Lower lobe of right lung (tissue), 2 donors: ENCODE data around the gene RPS8. TPM values are rescaled to one million over a fixed set of nuclear protein-coding genes. Genes with fewer than 3 reads are reported as not detected.

Experiments used
- ATAC-seq, 2 donors: fragments of 200-7000 bp; cut with Tn5 transposase; one replicate each; pipeline ENCODE4 v1.9.1; 2020 to 2022; ENCODE audit warnings: mild to moderate bottlenecking in 2 of 2, moderate library complexity in 2 of 2
- DNase-seq: peaks from one replicate; pipeline ENCODE4 v3.0.0-alpha.2; 2020
- H3K27ac ChIP-seq: fragments of 200-600 bp; one replicate; pipeline ENCODE4 v1.8.0; 2022
- H3K27me3 ChIP-seq: fragments of 200-600 bp; one replicate; pipeline ENCODE4 v1.8.0; 2022; ENCODE audit warnings: low read depth
- H3K36me3 ChIP-seq: fragments of 200-600 bp; one replicate; pipeline ENCODE4 v1.8.0; 2022; ENCODE audit warnings: mild to moderate bottlenecking
- H3K4me1 ChIP-seq: fragments of 200-600 bp; one replicate; pipeline ENCODE4 v1.8.0; 2022
- H3K4me3 ChIP-seq: fragments of 200-600 bp; one replicate; pipeline ENCODE4 v1.8.0; 2022; ENCODE audit warnings: mild to moderate bottlenecking
- H3K9me3 ChIP-seq: fragments of 200-600 bp; one replicate; pipeline ENCODE4 v1.8.0; 2022
- CTCF ChIP-seq: fragments of 200-600 bp; IDR thresholded peaks from one replicate; pipeline ENCODE4 v1.8.0; 2022; ENCODE audit warnings: antibody characterized with exemption, mild to moderate bottlenecking
- intact Hi-C: fragments of 100-400 bp; cut with DNase I; formaldehyde crosslinking; loops from one replicate; pipeline ENCODE4 v1.11.0; 2022
- total RNA-seq: library from RNA; stranded (reverse); fragmentation: NEBNext Ultra II Directional; extraction: Animal tissue kit (Norgen Biotek cat#: 25700); gene quantifications from one replicate; pipeline ENCODE4 v1.2.1, GENCODE V29; 2021
- donor health status: DM: no; HTN: yes; CAD: no; lungs with severe emphysema.

The RPS8 gene
- total RNA-seq, 1 donor from 2014 or later = 1,341 TPM

GRCh38 chr1:44785029-44785380 lies 9.7 kb downstream of the RPS8 start:
- Histone ChIP-seq H3K36me3 (peaks cover 17% of the 10 kb centered on the region), H3K27me3 (no peaks in the 10 kb centered on the region), H3K27ac (no peak overlapping the region), H3K9me3 (no peaks in the 10 kb centered on the region), H3K4me1 (peaks cover 35% of the 10 kb centered on the region), H3K4me3 (no peak overlapping the region)
- ATAC-seq (no peak), DNase-seq (peak; percentile 33)
- intact Hi-C loops = no loop called here
- no peak for TF ChIP-seq CTCF

GRCh38 chr1:44785501-44786137 lies 10.3 kb downstream of the RPS8 start:
- no peak for TF ChIP-seq CTCF
- Histone ChIP-seq H3K27me3 (no peaks in the 10 kb centered on the region), H3K27ac (peak overlapping the region; percentile 67), H3K4me3 (peak overlapping the region; percentile 59), H3K4me1 (peaks cover 35% of the 10 kb centered on the region), H3K36me3 (peaks cover 11% of the 10 kb centered on the region), H3K9me3 (no peaks in the 10 kb centered on the region)
- peak; percentile 14 for DNase-seq
- intact Hi-C loops = no loop called here
- no peak for ATAC-seq

- ATAC-seq = peak; percentile 85 to 93
- no peaks in the 10 kb centered on the region for H3K27me3 ChIP-seq
- H3K27ac ChIP-seq = peak overlapping the region; percentile 67
- TF ChIP-seq CTCF = peak; percentile 98
- peak; percentile 86 for DNase-seq
- H3K36me3 ChIP-seq = peaks cover 4% of the 10 kb centered on the region
- intact Hi-C loops = no loop called here
- peak overlapping the region; percentile 59 for H3K4me3 ChIP-seq
- peaks cover 35% of the 10 kb centered on the region for H3K4me1 ChIP-seq
- H3K9me3 ChIP-seq = no peaks in the 10 kb centered on the region
These were observed 10.9 kb downstream of the RPS8 start for GRCh38 chr1:44786138-44786840.

- intact Hi-C loops = no loop called here
These were observed 11.6 kb downstream of the RPS8 start for GRCh38 chr1:44786841-44787426.

GRCh38 chr1:44787506-44787905 lies 12.2 kb downstream of the RPS8 start:
- Histone ChIP-seq H3K4me1 (peaks cover 35% of the 10 kb centered on the region), H3K36me3 (no peaks in the 10 kb centered on the region), H3K4me3 (no peak overlapping the region), H3K9me3 (no peaks in the 10 kb centered on the region), H3K27ac (no peak overlapping the region), H3K27me3 (no peaks in the 10 kb centered on the region)
- TF ChIP-seq CTCF = no peak
- intact Hi-C loops = no loop called here
- DNase-seq (no peak), ATAC-seq (no peak)

More at GRCh38 chr1:44786841-44787426, 11.6 kb downstream of the RPS8 start:
- Histone ChIP-seq H3K27me3 (no peaks in the 10 kb centered on the region), H3K4me3 (no peak overlapping the region), H3K36me3 (no peaks in the 10 kb centered on the region), H3K9me3 (no peaks in the 10 kb centered on the region), H3K27ac (no peak overlapping the region), H3K4me1 (peaks cover 35% of the 10 kb centered on the region)
- DNase-seq (no peak), ATAC-seq (no peak)
- no peak for TF ChIP-seq CTCF
